Neural crest cell (in vitro differentiated cells): Measurements from ENCODE around the gene YTHDC1. TPM values are rescaled to one million over a fixed set of nuclear protein-coding genes. Genes with fewer than 3 reads are reported as not detected.
A peak's percentile ranks its signal among the peaks of the same experiment; 100 is the strongest.

ENCODE experiments used
- DNase-seq: peaks from one replicate; pipeline ENCODE4 v3.0.0; 2021; ENCODE audit warnings: low read depth, mixed read lengths, low spot score
- H3K27ac Mint-ChIP-seq: one replicate; pipeline ENCODE4 v1.8.0; 2021; ENCODE audit warnings: mild to moderate bottlenecking, mixed read lengths; ENCODE audit not compliant: unreplicated experiment
- H3K27me3 Mint-ChIP-seq: 2 replicates; pipeline ENCODE4 v1.8.0; 2021; ENCODE audit warnings: low read depth, mild to moderate bottlenecking, mixed read lengths
- H3K36me3 Mint-ChIP-seq: 2 replicates; pipeline ENCODE4 v1.8.0; 2021; ENCODE audit warnings: low read depth, mild to moderate bottlenecking, mixed read lengths
- H3K4me1 Mint-ChIP-seq: 2 replicates; pipeline ENCODE4 v1.8.0; 2021; ENCODE audit warnings: mixed read lengths
- H3K4me3 Mint-ChIP-seq: one replicate; pipeline ENCODE4 v1.8.0; 2021; ENCODE audit warnings: mild to moderate bottlenecking, mixed read lengths
- H3K9me3 Mint-ChIP-seq: 2 replicates; pipeline ENCODE4 v1.8.0; 2021; ENCODE audit warnings: mixed read lengths
- total RNA-seq: library from RNA; stranded (reverse); gene quantifications from 2 replicates; pipeline ENCODE4 v1.2.1, GENCODE V29; 2021
- TF ChIP-seq, protein P1 (sequence below): fragments of 200-600 bp; sonication (generic); conservative IDR thresholded peaks from 2 replicates; pipeline ENCODE4 v1.5.0; 2021; ENCODE audit warnings: antibody characterized with exemption, mild to moderate bottlenecking

YTHDC1 gene
- total RNA-seq, 1 donor from 2014 or later: 87.9 TPM

DNA sequence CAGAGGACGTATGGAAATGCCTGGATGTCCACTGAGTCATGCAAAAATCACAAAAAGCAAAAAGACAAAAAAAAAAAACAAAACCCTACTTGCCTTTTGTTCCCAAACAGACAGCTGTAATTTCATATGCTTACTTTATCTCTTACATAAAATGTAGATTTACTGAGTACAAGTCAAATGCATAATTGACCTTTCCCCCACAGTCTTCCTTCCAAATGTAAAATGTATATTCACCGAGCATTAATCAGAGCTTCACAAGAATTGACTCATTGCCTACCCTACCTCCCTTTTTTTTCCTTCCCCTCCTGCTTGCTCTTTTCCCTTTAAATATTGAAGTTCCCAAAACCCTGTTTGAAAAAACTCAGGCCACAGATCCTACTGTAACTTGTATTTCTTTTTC is 71.9 kb downstream of the YTHDC1 start:
- Mint-ChIP-seq H3K4me3 (no peak overlapping the region), H3K27me3 (no peaks in the 10 kb centered on the region), H3K36me3 (no peaks in the 10 kb centered on the region), H3K9me3 (no peaks in the 10 kb centered on the region), H3K27ac (no peak overlapping the region), H3K4me1 (no peaks in the 10 kb centered on the region)
- no peak for DNase-seq
- TF ChIP-seq, protein P1, sequence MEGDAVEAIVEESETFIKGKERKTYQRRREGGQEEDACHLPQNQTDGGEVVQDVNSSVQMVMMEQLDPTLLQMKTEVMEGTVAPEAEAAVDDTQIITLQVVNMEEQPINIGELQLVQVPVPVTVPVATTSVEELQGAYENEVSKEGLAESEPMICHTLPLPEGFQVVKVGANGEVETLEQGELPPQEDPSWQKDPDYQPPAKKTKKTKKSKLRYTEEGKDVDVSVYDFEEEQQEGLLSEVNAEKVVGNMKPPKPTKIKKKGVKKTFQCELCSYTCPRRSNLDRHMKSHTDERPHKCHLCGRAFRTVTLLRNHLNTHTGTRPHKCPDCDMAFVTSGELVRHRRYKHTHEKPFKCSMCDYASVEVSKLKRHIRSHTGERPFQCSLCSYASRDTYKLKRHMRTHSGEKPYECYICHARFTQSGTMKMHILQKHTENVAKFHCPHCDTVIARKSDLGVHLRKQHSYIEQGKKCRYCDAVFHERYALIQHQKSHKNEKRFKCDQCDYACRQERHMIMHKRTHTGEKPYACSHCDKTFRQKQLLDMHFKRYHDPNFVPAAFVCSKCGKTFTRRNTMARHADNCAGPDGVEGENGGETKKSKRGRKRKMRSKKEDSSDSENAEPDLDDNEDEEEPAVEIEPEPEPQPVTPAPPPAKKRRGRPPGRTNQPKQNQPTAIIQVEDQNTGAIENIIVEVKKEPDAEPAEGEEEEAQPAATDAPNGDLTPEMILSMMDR: no peak

DNA sequence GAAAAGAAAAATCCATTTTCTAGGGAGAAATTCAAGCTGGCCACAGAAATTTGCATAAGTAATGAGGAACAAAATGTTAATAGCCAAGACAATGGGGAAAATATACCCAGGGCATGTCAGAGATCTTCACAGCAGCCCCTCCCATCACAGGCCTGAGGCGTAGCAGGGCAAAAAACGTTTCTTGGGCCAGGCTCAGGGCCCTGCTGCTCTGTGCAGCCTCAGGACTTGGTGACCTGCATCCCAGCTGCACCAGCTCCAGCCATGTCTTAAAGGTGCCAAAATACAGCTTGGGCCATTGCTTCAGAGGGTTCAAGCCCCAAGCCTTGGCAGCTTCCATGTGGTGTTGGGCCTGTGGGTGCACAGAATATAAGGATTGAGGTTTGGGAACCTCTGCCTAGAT is 72.3 kb downstream of the YTHDC1 start:
- no peak overlapping the region for H3K4me3 Mint-ChIP-seq
- no peak overlapping the region for H3K27ac Mint-ChIP-seq
- H3K27me3 Mint-ChIP-seq: no peaks in the 10 kb centered on the region
- H3K36me3 Mint-ChIP-seq: no peaks in the 10 kb centered on the region
- peaks cover 3% of the 10 kb centered on the region for H3K4me1 Mint-ChIP-seq
- H3K9me3 Mint-ChIP-seq: no peaks in the 10 kb centered on the region
- TF ChIP-seq, protein P1: no peak
- DNase-seq: no peak

DNA sequence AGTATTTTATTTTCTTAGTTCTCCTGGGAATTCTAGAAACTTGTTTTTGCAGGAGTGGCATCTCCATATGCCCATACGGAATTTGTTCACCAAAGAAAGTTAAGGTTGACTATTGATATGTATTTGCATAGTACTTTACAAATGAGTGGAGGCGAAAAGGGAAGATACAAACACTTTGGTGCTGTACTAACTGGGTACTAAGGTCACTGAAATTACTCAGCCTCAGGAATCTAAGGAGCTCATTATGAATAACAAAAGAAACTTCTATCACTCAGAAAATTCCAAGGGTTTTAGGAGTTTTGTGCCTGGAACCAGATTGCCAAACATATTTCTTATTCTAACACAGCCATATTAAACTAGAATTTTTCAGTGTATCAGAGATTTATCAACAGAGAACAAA is 77.0 kb downstream of the YTHDC1 start:
- no peaks in the 10 kb centered on the region for H3K9me3 Mint-ChIP-seq
- DNase-seq: no peak
- TF ChIP-seq, protein P1: no peak
- H3K4me3 Mint-ChIP-seq: peak overlapping the region; percentile 15
- H3K36me3 Mint-ChIP-seq: no peaks in the 10 kb centered on the region
- H3K27ac Mint-ChIP-seq: no peak overlapping the region
- H3K27me3 Mint-ChIP-seq: no peaks in the 10 kb centered on the region
- peaks cover 13% of the 10 kb centered on the region for H3K4me1 Mint-ChIP-seq

DNA sequence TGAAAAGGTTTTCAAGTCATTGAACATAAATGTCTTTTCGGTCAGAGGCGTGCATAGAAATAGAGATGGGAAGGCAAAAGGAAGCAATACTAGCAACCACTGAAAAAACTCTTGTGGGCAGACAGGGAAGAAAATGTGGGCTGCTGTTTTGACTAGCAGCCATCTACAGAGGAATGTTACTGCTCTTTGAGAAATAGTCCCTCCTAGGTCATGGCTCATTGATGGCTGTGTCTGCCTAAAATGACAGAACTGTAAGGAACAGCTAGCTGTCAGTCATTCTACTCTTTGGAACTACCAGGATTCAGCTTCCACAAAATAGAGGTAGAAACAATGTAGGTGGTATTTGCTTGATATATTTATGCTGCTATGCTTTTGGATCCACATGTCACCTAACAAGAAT is 77.5 kb downstream of the YTHDC1 start:
- TF ChIP-seq, protein P1: no peak
- Mint-ChIP-seq H3K27me3 (no peaks in the 10 kb centered on the region), H3K4me3 (peak overlapping the region; percentile 87), H3K9me3 (no peaks in the 10 kb centered on the region), H3K4me1 (peaks cover 13% of the 10 kb centered on the region), H3K27ac (no peak overlapping the region), H3K36me3 (no peaks in the 10 kb centered on the region)
- no peak for DNase-seq

DNA sequence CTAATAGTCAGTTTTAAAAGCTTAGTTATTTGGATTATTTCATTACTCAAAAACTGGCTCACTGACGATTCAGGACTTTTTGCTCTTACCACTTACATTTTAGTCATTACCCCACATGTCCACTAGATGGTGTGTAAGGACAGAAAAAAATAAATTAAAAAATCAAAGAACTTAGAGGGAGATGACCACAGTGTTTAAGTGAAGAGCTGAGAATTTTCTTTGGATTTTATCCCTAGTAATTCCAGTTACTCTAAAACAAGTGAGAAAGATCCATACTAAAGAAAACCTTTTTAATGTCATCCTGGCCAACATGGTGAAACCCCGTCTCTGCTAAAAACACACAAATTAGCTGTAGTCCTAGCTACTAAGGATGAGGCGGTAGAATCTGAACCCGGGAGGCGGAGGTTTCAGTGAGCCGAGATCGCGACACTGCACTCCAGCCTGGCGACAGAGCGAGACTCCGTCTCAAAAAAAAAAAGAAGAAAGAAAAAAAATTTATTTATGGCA is 78.0 kb downstream of the YTHDC1 start:
- Mint-ChIP-seq H3K9me3 (no peaks in the 10 kb centered on the region), H3K4me1 (peaks cover 13% of the 10 kb centered on the region), H3K36me3 (no peaks in the 10 kb centered on the region)

More for the DNA sequence above, 78.0 kb downstream of the YTHDC1 start:
- Mint-ChIP-seq H3K4me3 (peak overlapping the region; percentile 87), H3K27me3 (no peaks in the 10 kb centered on the region), H3K27ac (no peak overlapping the region)
- TF ChIP-seq, protein P1: peak; percentile 79
- peak; percentile 13 for DNase-seq
